Type B pancreatic cell (in vitro differentiated cells): Measurements from ENCODE around the gene FAM227A. TPM values are rescaled to one million over a fixed set of nuclear protein-coding genes. Genes with fewer than 3 reads are reported as not detected.

Source experiments
- DNase-seq: peaks from one replicate; pipeline ENCODE4 v3.0.0; 2021; ENCODE audit warnings: mixed read lengths; ENCODE audit not compliant: unreplicated experiment; ENCODE audit errors: extremely low spot score
- H3K27ac Mint-ChIP-seq: 2 replicates; pipeline ENCODE4 v1.8.0; 2021; ENCODE audit warnings: mild to moderate bottlenecking, mixed read lengths
- H3K27me3 Mint-ChIP-seq: 2 replicates; pipeline ENCODE4 v1.8.0; 2021; ENCODE audit warnings: mixed read lengths
- H3K36me3 Mint-ChIP-seq: 2 replicates; pipeline ENCODE4 v1.8.0; 2021; ENCODE audit warnings: mixed read lengths
- H3K4me1 Mint-ChIP-seq: one replicate; pipeline ENCODE4 v1.8.0; 2021; ENCODE audit warnings: mixed read lengths; ENCODE audit not compliant: unreplicated experiment
- H3K4me3 Mint-ChIP-seq: 2 replicates; pipeline ENCODE4 v1.8.0; 2021; ENCODE audit warnings: mild to moderate bottlenecking, mixed read lengths
- H3K9me3 Mint-ChIP-seq: 2 replicates; pipeline ENCODE4 v1.8.0; 2021; ENCODE audit warnings: mixed read lengths
- total RNA-seq: library from RNA; stranded (reverse); gene quantifications from 2 replicates; pipeline ENCODE4 v1.2.1, GENCODE V29; 2021; ENCODE audit warnings: low replicate concordance
- TF ChIP-seq, protein P1 (sequence below): fragments of 200-600 bp; sonication (generic); conservative IDR thresholded peaks from 2 replicates; pipeline ENCODE4 v1.5.0; 2021; ENCODE audit warnings: antibody characterized with exemption, mild to moderate bottlenecking

The FAM227A gene
- total RNA-seq, 1 donor from 2014 or later: 11.2 TPM

DNA sequence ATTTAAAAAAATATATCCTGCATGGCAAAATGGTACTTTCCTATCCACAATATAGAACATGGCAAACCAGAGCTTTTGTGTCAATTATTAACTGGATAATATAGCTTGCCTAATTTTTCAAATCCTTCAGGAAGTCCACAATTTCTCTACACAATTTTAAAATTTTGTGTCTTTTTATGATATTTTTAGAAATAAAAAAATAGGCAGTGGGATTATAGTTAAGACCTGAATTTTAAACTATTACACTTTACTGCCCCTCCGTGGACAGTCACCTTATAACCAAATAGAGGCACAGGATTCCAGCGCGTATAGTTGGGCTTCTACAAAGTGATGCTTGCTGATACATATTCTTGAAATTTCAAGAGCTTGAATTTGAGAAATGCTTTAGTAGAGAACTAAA, 84.1 kb downstream of the FAM227A start:
- TF ChIP-seq, protein P1, sequence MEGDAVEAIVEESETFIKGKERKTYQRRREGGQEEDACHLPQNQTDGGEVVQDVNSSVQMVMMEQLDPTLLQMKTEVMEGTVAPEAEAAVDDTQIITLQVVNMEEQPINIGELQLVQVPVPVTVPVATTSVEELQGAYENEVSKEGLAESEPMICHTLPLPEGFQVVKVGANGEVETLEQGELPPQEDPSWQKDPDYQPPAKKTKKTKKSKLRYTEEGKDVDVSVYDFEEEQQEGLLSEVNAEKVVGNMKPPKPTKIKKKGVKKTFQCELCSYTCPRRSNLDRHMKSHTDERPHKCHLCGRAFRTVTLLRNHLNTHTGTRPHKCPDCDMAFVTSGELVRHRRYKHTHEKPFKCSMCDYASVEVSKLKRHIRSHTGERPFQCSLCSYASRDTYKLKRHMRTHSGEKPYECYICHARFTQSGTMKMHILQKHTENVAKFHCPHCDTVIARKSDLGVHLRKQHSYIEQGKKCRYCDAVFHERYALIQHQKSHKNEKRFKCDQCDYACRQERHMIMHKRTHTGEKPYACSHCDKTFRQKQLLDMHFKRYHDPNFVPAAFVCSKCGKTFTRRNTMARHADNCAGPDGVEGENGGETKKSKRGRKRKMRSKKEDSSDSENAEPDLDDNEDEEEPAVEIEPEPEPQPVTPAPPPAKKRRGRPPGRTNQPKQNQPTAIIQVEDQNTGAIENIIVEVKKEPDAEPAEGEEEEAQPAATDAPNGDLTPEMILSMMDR: peak; percentile 79
- no peaks in the 10 kb centered on the region for H3K9me3 Mint-ChIP-seq
- peaks cover 20% of the 10 kb centered on the region for H3K4me1 Mint-ChIP-seq
- no peak for DNase-seq
- H3K27ac Mint-ChIP-seq: no peak overlapping the region
- H3K36me3 Mint-ChIP-seq: no peaks in the 10 kb centered on the region
- H3K4me3 Mint-ChIP-seq: no peak overlapping the region
- H3K27me3 Mint-ChIP-seq: peaks cover 5% of the 10 kb centered on the region

DNA sequence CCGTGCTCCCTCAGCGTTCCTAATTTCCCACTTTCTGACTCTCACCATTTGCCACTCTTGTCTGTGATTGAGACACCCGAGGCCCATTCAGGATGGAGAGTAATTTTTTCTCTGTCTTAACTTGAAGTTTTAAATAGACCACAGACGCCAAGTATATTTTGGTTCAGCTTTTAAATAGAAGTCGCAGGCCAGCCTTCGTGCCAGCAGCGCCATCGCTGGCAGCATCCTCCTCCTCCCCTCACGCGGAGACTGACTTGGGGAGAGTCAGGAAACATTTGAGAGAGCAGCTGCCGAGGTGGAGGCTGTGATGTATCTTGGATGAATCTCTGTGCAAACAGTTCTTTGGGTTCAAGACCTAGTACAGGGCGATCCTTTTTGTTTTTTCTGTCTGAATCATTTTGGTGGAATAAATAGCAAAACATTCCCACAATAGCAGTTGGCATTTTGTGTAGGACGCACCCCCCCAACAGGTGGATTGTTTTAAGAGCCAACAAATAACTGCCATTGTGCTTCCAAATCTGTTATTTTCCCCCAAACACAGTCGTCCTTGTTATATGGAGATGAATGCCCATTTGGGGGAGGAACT, 85.3 kb downstream of the FAM227A start:
- H3K4me1 Mint-ChIP-seq: peaks cover 24% of the 10 kb centered on the region
- H3K27me3 Mint-ChIP-seq: peaks cover 5% of the 10 kb centered on the region
- TF ChIP-seq, protein P1: no peak
- H3K4me3 Mint-ChIP-seq: peak overlapping the region; percentile 92
- DNase-seq: no peak
- no peaks in the 10 kb centered on the region for H3K36me3 Mint-ChIP-seq
- H3K9me3 Mint-ChIP-seq: no peaks in the 10 kb centered on the region
- H3K27ac Mint-ChIP-seq: peak overlapping the region; percentile 85

DNA sequence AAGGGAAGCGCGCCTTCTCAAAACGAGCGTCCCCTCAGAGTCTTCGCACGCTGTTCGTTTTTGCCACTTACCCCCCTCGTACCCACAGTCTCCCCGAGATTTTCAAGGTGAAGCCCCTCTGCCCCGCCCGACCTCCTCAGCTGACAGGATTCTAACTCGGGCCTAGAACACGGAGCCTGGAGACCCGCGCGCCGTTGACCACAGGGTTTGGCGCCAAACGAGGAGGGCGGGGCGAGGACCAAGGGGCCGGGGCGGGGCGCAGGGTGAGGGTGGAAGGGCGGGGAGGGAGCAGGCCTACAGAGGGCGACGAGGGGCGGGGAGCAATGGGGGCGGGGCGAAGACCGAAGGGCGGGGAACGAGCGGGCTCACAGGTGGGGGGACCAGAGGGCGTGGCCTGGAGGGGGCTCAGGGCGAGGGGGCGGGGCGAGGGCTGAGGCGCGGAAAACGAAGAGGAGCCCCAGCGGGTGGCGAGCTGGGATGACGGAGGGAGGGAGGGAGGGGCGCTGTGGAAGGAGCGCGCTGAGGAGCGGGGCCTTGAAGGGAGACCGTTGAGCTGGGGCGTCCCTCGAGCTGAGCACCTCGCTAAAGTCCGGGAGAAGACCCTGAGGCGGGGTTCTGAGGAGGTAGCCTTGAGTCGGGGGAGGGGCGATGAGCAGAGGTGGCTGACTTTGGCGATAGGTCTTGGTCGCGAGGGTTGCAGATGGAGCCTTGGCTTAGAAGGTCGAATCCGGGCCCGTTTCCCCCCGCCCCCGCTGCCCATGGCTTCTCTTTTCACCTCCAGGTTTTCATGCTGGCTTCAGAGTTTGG, 86.0 kb downstream of the FAM227A start, which contains the start of gene DMC1:
Gene DMC1, minus strand, starts transcription at position 212 of the 807 bp plus-strand sequence. CDS start 1,927 bp downstream, outside the sequence.
- peaks cover 24% of the 10 kb centered on the region for H3K4me1 Mint-ChIP-seq
- H3K36me3 Mint-ChIP-seq: no peaks in the 10 kb centered on the region
- peaks cover 5% of the 10 kb centered on the region for H3K27me3 Mint-ChIP-seq
- TF ChIP-seq, protein P1: no peak
- H3K9me3 Mint-ChIP-seq: no peaks in the 10 kb centered on the region
- peak within 1 kb of the TSS; percentile 85 for H3K27ac Mint-ChIP-seq
- H3K4me3 Mint-ChIP-seq: peak within 1 kb of the TSS; percentile 92
- peak; percentile 93 for DNase-seq

DNA sequence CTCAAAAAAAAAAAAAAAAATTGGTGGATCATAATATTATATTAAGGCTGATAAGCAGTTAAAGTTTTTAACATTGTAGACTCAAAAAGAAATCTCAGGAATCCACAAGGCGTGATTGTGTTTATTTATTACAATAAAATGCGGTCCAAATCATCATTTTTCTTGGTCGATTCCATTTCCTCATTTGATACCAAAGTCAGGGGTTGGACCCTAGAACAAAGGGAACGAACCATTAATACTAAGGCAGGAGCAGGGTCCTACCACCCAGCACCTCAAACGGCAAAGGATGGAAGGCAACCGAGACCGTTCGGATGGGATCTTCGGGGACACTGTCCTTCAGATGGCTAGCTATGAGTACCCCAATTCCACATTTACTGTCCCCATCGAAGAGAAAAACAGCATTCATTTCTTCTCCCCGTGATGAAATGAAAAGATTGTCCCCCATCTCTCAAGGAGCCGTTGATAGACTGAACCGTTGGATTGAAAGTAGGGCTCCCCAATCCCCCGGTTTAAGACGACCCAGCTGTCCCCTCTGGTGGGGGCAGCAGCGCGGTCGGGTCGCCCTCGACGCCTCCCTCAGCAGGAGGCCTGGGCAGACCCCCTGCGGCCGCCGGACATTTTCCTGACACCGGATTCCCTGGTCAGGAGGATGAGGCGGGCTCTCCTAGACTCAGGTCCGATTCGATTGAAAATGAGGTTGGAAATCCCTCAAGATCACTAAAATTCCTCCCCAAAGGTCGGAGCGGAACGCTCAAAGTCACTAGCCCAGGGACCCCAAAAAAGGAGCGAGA, 86.8 kb downstream of the FAM227A start:
- Mint-ChIP-seq H3K9me3 (no peaks in the 10 kb centered on the region), H3K36me3 (no peaks in the 10 kb centered on the region), H3K27ac (peak overlapping the region; percentile 84), H3K4me3 (peak overlapping the region; percentile 92), H3K27me3 (peaks cover 5% of the 10 kb centered on the region), H3K4me1 (peaks cover 24% of the 10 kb centered on the region)
- peak; percentile 71 for DNase-seq
- TF ChIP-seq, protein P1: no peak

DNA sequence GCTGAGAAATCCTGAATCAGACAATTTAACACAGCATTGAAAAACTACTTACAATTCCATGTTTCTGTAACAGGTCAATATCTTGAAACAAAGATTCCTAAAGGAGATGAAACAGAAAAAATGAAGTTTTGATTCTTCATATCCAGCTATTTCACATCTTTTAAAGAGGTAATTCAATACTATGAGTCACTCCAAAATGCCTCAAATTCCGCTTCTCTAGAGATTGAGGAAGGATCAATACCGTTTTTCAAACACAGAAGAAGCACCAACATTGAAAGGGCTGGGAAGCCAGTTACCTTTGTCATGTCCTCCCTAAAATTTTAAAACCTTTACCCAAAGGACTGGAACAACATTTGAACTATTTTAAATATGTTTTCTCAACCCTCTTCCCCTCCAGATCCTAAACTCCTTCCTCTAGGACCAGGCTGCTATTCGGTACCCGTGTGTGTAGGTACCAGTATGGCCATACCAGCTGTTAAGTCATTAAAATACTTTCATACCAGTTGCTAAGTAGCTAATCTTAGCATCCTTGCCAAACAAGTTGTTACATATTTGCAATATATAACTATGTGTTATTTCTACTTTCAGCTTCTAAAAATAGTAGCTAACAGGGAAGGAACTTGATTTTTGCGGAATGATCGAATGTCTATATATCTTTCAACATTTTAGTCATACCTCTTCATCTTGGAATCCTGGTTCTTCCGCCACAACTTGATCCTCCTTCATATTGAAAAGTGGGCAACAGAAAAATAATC, 88.5 kb downstream of the FAM227A start:
- Mint-ChIP-seq H3K4me1 (peaks cover 24% of the 10 kb centered on the region), H3K4me3 (peak overlapping the region; percentile 44), H3K27ac (peak overlapping the region; percentile 55), H3K36me3 (no peaks in the 10 kb centered on the region), H3K27me3 (peaks cover 1% of the 10 kb centered on the region), H3K9me3 (no peaks in the 10 kb centered on the region)
- TF ChIP-seq, protein P1: no peak
- DNase-seq: no peak
